GM12801 (cell line): ENCODE results near the gene ATP9B.

Source experiments
- CTCF ChIP-seq: IDR thresholded peaks from one replicate; pipeline ENCODE4 v1.5.1; 2011; ENCODE audit warnings: control low read depth; ENCODE audit not compliant: insufficient read length; ENCODE audit errors: extremely low read depth

The ATP9B gene

GRCh38 chr18:79320216-79320850, 251.1 kb downstream of the ATP9B start:
- TF ChIP-seq CTCF, result no peak

- no peak for TF ChIP-seq CTCF
These were observed 252.6 kb downstream of the ATP9B start for GRCh38 chr18:79321625-79322405.

GRCh38 chr18:79322441-79322840, 253.2 kb downstream of the ATP9B start:
- TF ChIP-seq CTCF, result no peak

GRCh38 chr18:79323471-79323870, 254.3 kb downstream of the ATP9B start:
- TF ChIP-seq CTCF, result no peak

- no peak for TF ChIP-seq CTCF
These were observed 257.4 kb downstream of the ATP9B start for GRCh38 chr18:79326413-79327198.

GRCh38 chr18:79327199-79327721, 258.1 kb downstream of the ATP9B start:
- no peak for TF ChIP-seq CTCF

- TF ChIP-seq CTCF, result no peak
These were observed 259.7 kb downstream of the ATP9B start for GRCh38 chr18:79328887-79329286.
